Keratinocyte (primary cell): ENCODE measurements around the gene WBP1L. TPM values are rescaled to one million over a fixed set of nuclear protein-coding genes. Genes with fewer than 3 reads are reported as not detected.
"Not testable (repeated sequence)": the region's sequence is repeated elsewhere in the genome, so short reads cannot be mapped to it uniquely, and the experiment has no call there.

ENCODE experiments used
- DNase-seq: peaks from one replicate; pipeline ENCODE4 v3.0.0-alpha.2; 2011; ENCODE audit warnings: low read depth, missing footprints, low spot score
- FAIRE-seq: peaks from 2 replicates; lab custom pipeline; 2011; peaks lifted over from hg19 to GRCh38; lab: Jason Lieb, UNC
- H2AFZ ChIP-seq: 2 replicates; pipeline ENCODE4 v1.6.0; 2012; ENCODE audit warnings: low read length, control low read depth, inconsistent platforms; ENCODE audit not compliant: control insufficient read depth
- H3K27ac ChIP-seq: 2 replicates; pipeline ENCODE4 v1.5.1; 2011; ENCODE audit warnings: low read length; ENCODE audit not compliant: control insufficient read depth, insufficient read depth
- H3K27me3 ChIP-seq: 3 replicates; pipeline ENCODE4 v1.6.0; 2011; ENCODE audit warnings: low read length; ENCODE audit not compliant: control insufficient read depth, insufficient read depth; ENCODE audit errors: extremely low read depth
- H3K36me3 ChIP-seq, 2 experiments: 2 replicates in 1 of 2; 3 replicates in 1 of 2; pipeline ENCODE4 v1.5.1; 2011; ENCODE audit warnings: low read length in 2 of 2, mild to moderate bottlenecking in 1 of 2; ENCODE audit not compliant: control insufficient read depth in 2 of 2, insufficient read depth in 2 of 2; ENCODE audit errors: extremely low read depth in 1 of 2
- H3K4me1 ChIP-seq: 3 replicates; pipeline ENCODE4 v1.5.1; 2011; ENCODE audit warnings: low read length; ENCODE audit not compliant: control insufficient read depth, insufficient read depth; ENCODE audit errors: extremely low read depth
- H3K4me2 ChIP-seq: 3 replicates; pipeline ENCODE4 v1.6.0; 2011; ENCODE audit warnings: low read depth, low read length; ENCODE audit not compliant: control insufficient read depth, insufficient read depth; ENCODE audit errors: extremely low read depth
- H3K4me3 ChIP-seq, 3 experiments: fragments of 200-600 bp in 1 of 3; sonication (generic) in 1 of 3; 2 replicates in 2 of 3; 3 replicates in 1 of 3; pipeline ENCODE4 v1.5.1; 2011 to 2016; ENCODE audit warnings: low read length in 3 of 3, mild to moderate bottlenecking in 3 of 3, control low read depth in 2 of 3, inconsistent platforms in 1 of 3, low read depth in 1 of 3, mixed read lengths in 1 of 3, mixed run types in 1 of 3, moderate library complexity in 1 of 3; ENCODE audit not compliant: control insufficient read depth in 2 of 3, insufficient read depth in 2 of 3; ENCODE audit errors: extremely low read depth in 1 of 3
- H3K79me2 ChIP-seq: 2 replicates; pipeline ENCODE4 v1.6.0; 2012; ENCODE audit warnings: low read length; ENCODE audit not compliant: control insufficient read depth, insufficient read depth
- H3K9ac ChIP-seq: 3 replicates; pipeline ENCODE4 v1.6.0; 2011; ENCODE audit warnings: low read length; ENCODE audit not compliant: control insufficient read depth, insufficient read depth; ENCODE audit errors: extremely low read depth
- H3K9me1 ChIP-seq: 3 replicates; pipeline ENCODE4 v1.6.0; 2011; ENCODE audit warnings: low read length; ENCODE audit not compliant: control insufficient read depth, insufficient read depth; ENCODE audit errors: extremely low read depth
- H3K9me3 ChIP-seq: 2 replicates; pipeline ENCODE4 v1.5.1; 2012; ENCODE audit warnings: low read depth, low read length; ENCODE audit not compliant: control insufficient read depth
- H4K20me1 ChIP-seq: 3 replicates; pipeline ENCODE4 v1.6.0; 2011; ENCODE audit warnings: low read length; ENCODE audit not compliant: control insufficient read depth, insufficient read depth; ENCODE audit errors: extremely low read depth
- EZH2 ChIP-seq: IDR thresholded peaks from one replicate; pipeline ENCODE4 v1.6.1; 2012; ENCODE audit warnings: inconsistent platforms, mild to moderate bottlenecking, low read length, moderate library complexity
- dilution Hi-C: fragments of 300-500 bp; cut with MboI; formaldehyde crosslinking; loops from one replicate; pipeline ENCODE4 v1.7.0; 2020; ENCODE audit warnings: low sequenced_read_pairs; ENCODE audit not compliant: extremely low pct_ligation_motif_present
- polyA plus RNA-seq, 5 experiments: library from polyadenylated mRNA; depleted of rRNA in 3 of 5; stranded (reverse) in 3 of 5; stranded (forward) in 1 of 5; unstranded in 1 of 5; fragments of >200 nt; gene quantifications; 1 replicate in 1 of 5; 2 replicates in 3 of 5; 3 replicates in 1 of 5; pipeline versions ENCODE4 v1.2.1 to v1.2.3, GENCODE V29; 2011 to 2012; ENCODE audit warnings: missing spikeins in 2 of 5, low read depth in 1 of 5, low replicate concordance in 1 of 5
- TF ChIP-seq, protein P1 (sequence below), 3 experiments: IDR thresholded peaks in 1 of 3; conservative IDR thresholded peaks in 1 of 3; optimal IDR thresholded peaks in 1 of 3; 2 replicates in 2 of 3; 3 replicates in 1 of 3; pipeline versions ENCODE3 to v1.5.1; 2011; ENCODE audit warnings: low read length in 3 of 3, mild to moderate bottlenecking in 3 of 3, moderate library complexity in 2 of 3, control low read depth in 1 of 3, inconsistent platforms in 1 of 3; ENCODE audit not compliant: insufficient read depth in 2 of 3; ENCODE audit errors: extremely low read depth in 1 of 3

The WBP1L gene
- polyA plus RNA-seq, 1 donor (not counting 4 experiments of a cell fraction or from before 2014, with no cell fraction given) = 24.3 TPM

DNA sequence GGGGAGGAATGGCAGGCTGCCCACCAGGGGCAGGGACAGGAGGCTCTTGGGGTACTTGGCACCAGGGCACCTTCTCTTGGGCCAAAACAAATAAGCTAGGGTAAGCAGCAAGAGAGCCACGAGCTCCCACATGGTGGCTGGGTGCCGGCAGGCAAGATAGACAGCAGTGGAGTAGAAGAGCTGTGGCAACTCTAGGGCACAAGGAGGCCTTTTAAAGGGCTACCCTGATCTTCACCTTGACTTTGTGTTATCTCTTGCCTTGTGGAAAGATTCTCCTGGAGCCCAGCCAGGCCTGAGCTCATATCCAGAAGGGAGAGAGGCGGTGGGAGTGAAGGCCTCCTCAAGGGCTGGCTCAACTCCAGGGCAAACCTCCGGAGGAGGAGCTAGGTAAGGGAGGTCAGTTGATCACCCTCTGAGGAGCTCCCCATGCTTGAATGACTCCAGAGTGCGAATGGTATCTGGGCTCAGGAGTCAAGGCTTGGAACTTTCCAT is 93.5 kb downstream of the WBP1L start, which contains the start of gene CYP17A1:
CYP17A1 (minus strand) TSS at position 184 of the 492 bp plus-strand sequence; CDS start at position 132, 52 bp downstream.
- Histone ChIP-seq H3K4me2 (no peak within 1 kb of the TSS), H3K9me3 (no peaks in the 10 kb centered on the region), H3K4me3 (no peak within 1 kb of the TSS), H2AFZ (no peak within 1 kb of the TSS), H3K27me3 (no peaks in the 10 kb centered on the region), H3K79me2 (no peaks in the 10 kb centered on the region), H4K20me1 (no peaks in the 10 kb centered on the region), H3K27ac (no peak within 1 kb of the TSS), H3K9me1 (no peaks in the 10 kb centered on the region), H3K36me3 (no peaks in the 10 kb centered on the region), H3K9ac (no peak within 1 kb of the TSS), H3K4me1 (peaks cover 2% of the 10 kb centered on the region)
- dilution Hi-C loops = loop anchor here (25.0 kb wide), 1 partner anchor 250 kb away; no protein-coding TSS in a partner anchor
- no peak for TF ChIP-seq EZH2
- TF ChIP-seq, protein P1, sequence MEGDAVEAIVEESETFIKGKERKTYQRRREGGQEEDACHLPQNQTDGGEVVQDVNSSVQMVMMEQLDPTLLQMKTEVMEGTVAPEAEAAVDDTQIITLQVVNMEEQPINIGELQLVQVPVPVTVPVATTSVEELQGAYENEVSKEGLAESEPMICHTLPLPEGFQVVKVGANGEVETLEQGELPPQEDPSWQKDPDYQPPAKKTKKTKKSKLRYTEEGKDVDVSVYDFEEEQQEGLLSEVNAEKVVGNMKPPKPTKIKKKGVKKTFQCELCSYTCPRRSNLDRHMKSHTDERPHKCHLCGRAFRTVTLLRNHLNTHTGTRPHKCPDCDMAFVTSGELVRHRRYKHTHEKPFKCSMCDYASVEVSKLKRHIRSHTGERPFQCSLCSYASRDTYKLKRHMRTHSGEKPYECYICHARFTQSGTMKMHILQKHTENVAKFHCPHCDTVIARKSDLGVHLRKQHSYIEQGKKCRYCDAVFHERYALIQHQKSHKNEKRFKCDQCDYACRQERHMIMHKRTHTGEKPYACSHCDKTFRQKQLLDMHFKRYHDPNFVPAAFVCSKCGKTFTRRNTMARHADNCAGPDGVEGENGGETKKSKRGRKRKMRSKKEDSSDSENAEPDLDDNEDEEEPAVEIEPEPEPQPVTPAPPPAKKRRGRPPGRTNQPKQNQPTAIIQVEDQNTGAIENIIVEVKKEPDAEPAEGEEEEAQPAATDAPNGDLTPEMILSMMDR (optimal IDR thresholded peaks at IDR 0.05 in 1 of 3, IDR thresholded peaks at IDR 0.05 in 1 of 3, conservative IDR thresholded peaks at IDR 0.05 in 1 of 3; ENCODE audit: extremely low read depth in 1 of 3, insufficient read depth in 2 of 3, low read length in 3 of 3) = no peak
- no peak for FAIRE-seq
- no peak for DNase-seq

DNA sequence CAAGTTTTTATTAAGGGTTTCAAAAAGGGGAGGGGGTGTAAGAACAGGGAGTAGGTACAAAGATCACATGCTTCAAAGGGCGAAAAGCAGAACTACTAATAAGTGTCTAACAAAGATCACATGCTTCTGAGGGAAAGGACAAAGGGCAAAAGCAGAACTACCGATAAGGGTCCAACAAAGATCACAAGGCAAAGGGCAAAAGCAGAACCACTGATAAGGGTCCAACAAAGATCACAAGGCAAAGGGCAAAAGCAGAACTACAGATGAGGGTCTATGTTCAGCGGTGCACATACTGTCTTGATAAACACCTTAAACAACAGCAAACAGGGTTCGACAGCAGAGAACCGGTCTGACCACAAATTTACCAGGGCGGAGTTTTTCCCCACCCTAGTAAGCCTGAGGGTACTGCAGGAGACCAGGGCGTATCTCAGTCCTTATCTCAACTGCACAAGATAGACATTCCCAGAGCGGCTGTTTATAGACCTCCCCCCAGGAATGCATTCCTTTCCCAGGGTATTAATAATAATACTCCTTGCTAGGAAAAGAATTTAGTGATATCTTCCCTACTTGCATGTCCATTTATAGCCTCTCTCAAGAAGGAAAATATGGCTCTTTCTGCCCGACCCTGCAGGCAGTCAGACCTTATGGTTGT is 94.7 kb downstream of the WBP1L start:
- not testable (repeated sequence) for FAIRE-seq, H3K27ac ChIP-seq, H3K9me3 ChIP-seq, H2AFZ ChIP-seq, H4K20me1 ChIP-seq, DNase-seq, H3K4me2 ChIP-seq, H3K79me2 ChIP-seq, H3K9ac ChIP-seq, H3K9me1 ChIP-seq, H3K27me3 ChIP-seq, H3K36me3 ChIP-seq, H3K4me1 ChIP-seq, H3K4me3 ChIP-seq
- dilution Hi-C loops = loop anchor here (25.0 kb wide), 1 partner anchor 249 kb away; no protein-coding TSS in a partner anchor
